SK-N-SH (cell line): ENCODE results near the gene KLHL35.

Source experiments
- CHD2 ChIP-seq: fragments of 150-350 bp; IDR thresholded peaks from 2 replicates; pipeline ENCODE4 v1.6.1; 2018; ENCODE audit warnings: low read length; ENCODE audit not compliant: partially characterized antibody
- ELF1 ChIP-seq: IDR thresholded peaks from 2 replicates; pipeline ENCODE4 v1.4.0; 2012
- EP300 ChIP-seq, 2 experiments: IDR thresholded peaks; 2 replicates each; pipeline versions ENCODE4 v1.4.0 to v1.6.1; 2012; ENCODE audit warnings: borderline replicate concordance in 1 of 2, low read depth in 1 of 2, low read length in 1 of 2
- JUND ChIP-seq: IDR thresholded peaks from 2 replicates; pipeline ENCODE4 v1.4.0; 2012
- NFIC ChIP-seq: IDR thresholded peaks from 2 replicates; pipeline ENCODE4 v1.4.0; 2012; ENCODE audit warnings: borderline replicate concordance
- POLR2AphosphoS5 ChIP-seq: IDR thresholded peaks from 2 replicates; pipeline ENCODE4 v1.6.1; 2012; ENCODE audit warnings: low read depth, low read length
- RAD21 ChIP-seq: IDR thresholded peaks from 2 replicates; pipeline ENCODE4 v1.6.1; 2012; ENCODE audit warnings: mild to moderate bottlenecking, low read length
- RFX5 ChIP-seq: IDR thresholded peaks from 2 replicates; pipeline ENCODE4 v1.6.1; 2012; ENCODE audit warnings: mild to moderate bottlenecking, improper control_type of control experiment, low read length
- RXRA ChIP-seq: IDR thresholded peaks from 2 replicates; pipeline ENCODE4 v1.4.0; 2012; ENCODE audit warnings: low read depth, mild to moderate bottlenecking, borderline replicate concordance
- SIN3A ChIP-seq: IDR thresholded peaks from 2 replicates; pipeline ENCODE4 v1.6.1; 2012; ENCODE audit warnings: low read depth, mild to moderate bottlenecking, low read length, moderate library complexity, borderline replicate concordance
- SMC3 ChIP-seq: IDR thresholded peaks from 2 replicates; pipeline ENCODE4 v1.6.1; 2012; ENCODE audit warnings: low read depth, low read length, improper control_type of control experiment
- YY1 ChIP-seq: IDR thresholded peaks from 2 replicates; pipeline ENCODE4 v1.4.0; 2012; ENCODE audit warnings: low read depth, mild to moderate bottlenecking
- TF ChIP-seq, protein P1 (sequence below): fragments of 200-600 bp; sonication (generic); IDR thresholded peaks from 2 replicates; pipeline ENCODE4 v1.6.1; 2017; ENCODE audit warnings: antibody characterized with exemption, mild to moderate bottlenecking, moderate library complexity

DNA sequence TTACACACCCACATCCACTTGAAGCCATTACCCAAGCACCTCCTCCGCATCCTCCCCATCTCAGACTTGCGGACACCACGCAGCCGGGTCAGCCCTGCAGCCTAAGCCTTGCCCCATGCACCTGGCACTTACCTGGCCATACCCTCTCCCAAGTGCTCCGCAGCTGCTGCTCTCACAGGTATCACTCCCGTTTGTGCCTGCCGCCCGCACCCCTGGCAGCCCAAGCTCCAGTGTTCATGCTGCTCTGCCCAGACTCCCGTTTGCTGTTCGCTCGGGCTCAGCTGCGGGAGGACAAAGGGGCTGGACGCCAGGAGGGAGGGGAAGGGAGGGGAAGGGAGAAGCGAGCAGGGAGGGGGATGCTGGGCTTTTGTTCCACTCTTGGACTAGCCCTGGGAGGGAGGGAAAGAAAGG is at the start of gene KLHL35:
- TF ChIP-seq SMC3 (no peak), POLR2AphosphoS5 (no peak), RFX5 (no peak), EP300 (IDR thresholded peaks at IDR 0.05; ENCODE audit: borderline replicate concordance in 1 of 2, low read depth in 1 of 2, low read length in 1 of 2) (no peak), JUND (no peak), SIN3A (no peak), NFIC (no peak), ELF1 (no peak), RAD21 (no peak), CHD2 (no peak), YY1 (no peak), RXRA (no peak)
- TF ChIP-seq, protein P1, sequence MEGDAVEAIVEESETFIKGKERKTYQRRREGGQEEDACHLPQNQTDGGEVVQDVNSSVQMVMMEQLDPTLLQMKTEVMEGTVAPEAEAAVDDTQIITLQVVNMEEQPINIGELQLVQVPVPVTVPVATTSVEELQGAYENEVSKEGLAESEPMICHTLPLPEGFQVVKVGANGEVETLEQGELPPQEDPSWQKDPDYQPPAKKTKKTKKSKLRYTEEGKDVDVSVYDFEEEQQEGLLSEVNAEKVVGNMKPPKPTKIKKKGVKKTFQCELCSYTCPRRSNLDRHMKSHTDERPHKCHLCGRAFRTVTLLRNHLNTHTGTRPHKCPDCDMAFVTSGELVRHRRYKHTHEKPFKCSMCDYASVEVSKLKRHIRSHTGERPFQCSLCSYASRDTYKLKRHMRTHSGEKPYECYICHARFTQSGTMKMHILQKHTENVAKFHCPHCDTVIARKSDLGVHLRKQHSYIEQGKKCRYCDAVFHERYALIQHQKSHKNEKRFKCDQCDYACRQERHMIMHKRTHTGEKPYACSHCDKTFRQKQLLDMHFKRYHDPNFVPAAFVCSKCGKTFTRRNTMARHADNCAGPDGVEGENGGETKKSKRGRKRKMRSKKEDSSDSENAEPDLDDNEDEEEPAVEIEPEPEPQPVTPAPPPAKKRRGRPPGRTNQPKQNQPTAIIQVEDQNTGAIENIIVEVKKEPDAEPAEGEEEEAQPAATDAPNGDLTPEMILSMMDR = no peak
